ENCODE measurements around the gene SETBP1.
"Not testable (repeated sequence)": the region's sequence is repeated elsewhere in the genome, so short reads cannot be mapped to it uniquely, and the experiment has no call there.

The SETBP1 gene

DNA sequence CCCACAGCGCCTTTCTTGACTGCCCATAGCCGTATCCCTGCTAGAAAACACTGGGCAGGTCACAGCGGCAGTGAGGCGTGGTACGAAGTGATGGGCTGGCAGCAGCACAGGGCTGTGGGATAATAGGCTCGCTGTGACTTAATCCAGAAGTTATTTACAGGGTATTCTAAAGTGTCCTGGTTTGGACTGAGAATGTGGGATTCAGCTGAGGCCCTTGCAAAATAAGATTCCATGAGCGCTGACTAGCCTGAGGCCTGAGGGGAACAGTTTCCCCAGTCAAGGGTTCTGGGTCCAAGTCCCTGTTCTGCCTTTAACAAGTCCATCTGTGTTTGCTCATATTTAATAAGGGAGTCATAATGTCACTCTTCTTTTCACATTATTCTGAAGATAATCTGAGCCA, 34.6 kb downstream of the SETBP1 start:
- no peak for DNase-seq (ENCODE audit: low spot score)

GRCh38 chr18:44715842-44716241, 35.2 kb downstream of the SETBP1 start:
- no peak for DNase-seq (ENCODE audit: low spot score)
- in situ Hi-C loops (cut with MboI; ENCODE audit: low sequenced_read_pairs, unreplicated experiment), result no loop called here
- TF ChIP-seq, protein P1, sequence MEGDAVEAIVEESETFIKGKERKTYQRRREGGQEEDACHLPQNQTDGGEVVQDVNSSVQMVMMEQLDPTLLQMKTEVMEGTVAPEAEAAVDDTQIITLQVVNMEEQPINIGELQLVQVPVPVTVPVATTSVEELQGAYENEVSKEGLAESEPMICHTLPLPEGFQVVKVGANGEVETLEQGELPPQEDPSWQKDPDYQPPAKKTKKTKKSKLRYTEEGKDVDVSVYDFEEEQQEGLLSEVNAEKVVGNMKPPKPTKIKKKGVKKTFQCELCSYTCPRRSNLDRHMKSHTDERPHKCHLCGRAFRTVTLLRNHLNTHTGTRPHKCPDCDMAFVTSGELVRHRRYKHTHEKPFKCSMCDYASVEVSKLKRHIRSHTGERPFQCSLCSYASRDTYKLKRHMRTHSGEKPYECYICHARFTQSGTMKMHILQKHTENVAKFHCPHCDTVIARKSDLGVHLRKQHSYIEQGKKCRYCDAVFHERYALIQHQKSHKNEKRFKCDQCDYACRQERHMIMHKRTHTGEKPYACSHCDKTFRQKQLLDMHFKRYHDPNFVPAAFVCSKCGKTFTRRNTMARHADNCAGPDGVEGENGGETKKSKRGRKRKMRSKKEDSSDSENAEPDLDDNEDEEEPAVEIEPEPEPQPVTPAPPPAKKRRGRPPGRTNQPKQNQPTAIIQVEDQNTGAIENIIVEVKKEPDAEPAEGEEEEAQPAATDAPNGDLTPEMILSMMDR (IDR thresholded peaks at IDR 0.05; ENCODE audit: borderline replicate concordance, control extremely low read depth, extremely low read depth, insufficient read depth, missing control alignments), result no peak

More for the DNA sequence above, 34.6 kb downstream of the SETBP1 start:
- in situ Hi-C loops (cut with MboI; ENCODE audit: low sequenced_read_pairs, unreplicated experiment), result no loop called here
- TF ChIP-seq, protein P1 (IDR thresholded peaks at IDR 0.05; ENCODE audit: borderline replicate concordance, control extremely low read depth, extremely low read depth, insufficient read depth, missing control alignments), result no peak

- in situ Hi-C loops (cut with MboI; ENCODE audit: low sequenced_read_pairs, unreplicated experiment), result no loop called here
- DNase-seq (ENCODE audit: low spot score), result no peak
- TF ChIP-seq, protein P1 (IDR thresholded peaks at IDR 0.05; ENCODE audit: borderline replicate concordance, control extremely low read depth, extremely low read depth, insufficient read depth, missing control alignments), result no peak
These were observed 36.0 kb downstream of the SETBP1 start for GRCh38 chr18:44716697-44717163.

DNA sequence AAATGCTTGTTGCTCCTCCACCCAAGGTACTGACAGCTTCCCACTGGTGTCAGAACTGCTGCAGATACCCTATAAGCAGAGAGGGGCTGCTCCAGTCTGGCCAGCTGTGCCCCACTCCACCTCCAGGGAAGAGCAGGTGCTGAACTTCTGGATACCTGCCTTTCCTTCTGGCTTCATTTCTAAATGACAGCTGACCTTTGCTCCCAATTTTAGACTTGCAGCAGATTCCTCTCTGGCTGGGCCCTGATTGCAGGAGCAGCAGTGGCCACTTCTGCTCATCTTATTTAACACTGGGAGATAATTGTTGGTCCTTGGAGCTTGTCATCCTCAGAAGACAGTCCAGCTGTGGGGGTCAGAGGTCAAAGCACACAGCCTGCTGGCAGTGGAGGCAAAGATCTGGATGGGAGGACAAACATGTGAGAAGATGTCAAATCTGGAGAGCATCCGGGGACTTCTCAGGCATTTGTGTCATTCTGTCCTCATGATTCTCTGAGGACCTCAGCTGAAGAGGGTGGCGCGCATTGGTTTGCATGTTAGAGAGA, 38.9 kb downstream of the SETBP1 start:
- DNase-seq (ENCODE audit: low spot score), result no peak
- TF ChIP-seq, protein P1 (IDR thresholded peaks at IDR 0.05; ENCODE audit: borderline replicate concordance, control extremely low read depth, extremely low read depth, insufficient read depth, missing control alignments), result no peak
- in situ Hi-C loops (cut with MboI; ENCODE audit: low sequenced_read_pairs, unreplicated experiment), result no loop called here

GRCh38 chr18:44721748-44722147, 41.1 kb downstream of the SETBP1 start:
- in situ Hi-C loops (cut with MboI; ENCODE audit: low sequenced_read_pairs, unreplicated experiment); DNase-seq (ENCODE audit: low spot score): not testable (repeated sequence)

DNA sequence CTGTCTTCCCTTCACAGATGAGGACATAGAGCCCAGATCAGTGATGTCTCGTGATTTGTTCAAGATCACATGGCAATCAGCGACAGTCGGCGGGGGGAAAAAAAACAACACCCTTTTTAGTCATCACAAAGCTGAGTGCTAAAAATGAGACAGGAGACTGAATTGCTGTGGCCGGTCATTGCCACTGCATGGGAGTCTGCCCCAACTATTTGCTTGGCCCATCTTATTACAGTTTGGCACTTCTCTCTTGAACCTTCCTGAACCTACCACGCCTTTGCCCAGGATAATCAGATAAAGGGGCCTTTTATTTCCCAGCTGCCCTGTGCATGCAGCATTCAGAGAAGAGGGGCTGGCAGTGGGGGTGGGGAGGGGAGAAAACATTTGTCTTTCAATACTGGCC, 42.7 kb downstream of the SETBP1 start:
- no peak for DNase-seq (ENCODE audit: low spot score)
- TF ChIP-seq, protein P1 (IDR thresholded peaks at IDR 0.05; ENCODE audit: borderline replicate concordance, control extremely low read depth, extremely low read depth, insufficient read depth, missing control alignments), result peak; percentile 39

GRCh38 chr18:44724105-44724778, 43.6 kb downstream of the SETBP1 start:
- no peak for DNase-seq (ENCODE audit: low spot score)
- TF ChIP-seq, protein P1 (IDR thresholded peaks at IDR 0.05; ENCODE audit: borderline replicate concordance, control extremely low read depth, extremely low read depth, insufficient read depth, missing control alignments), result no peak
- in situ Hi-C loops (cut with MboI; ENCODE audit: low sequenced_read_pairs, unreplicated experiment), result no loop called here

More for the DNA sequence above, 42.7 kb downstream of the SETBP1 start:
- in situ Hi-C loops (cut with MboI; ENCODE audit: low sequenced_read_pairs, unreplicated experiment), result no loop called here

Measured in GM13976 (cell line).